Activated CD8-positive, alpha-beta memory T cell treated with anti-CD3 and anti-CD28 coated beads, Interleukin-2, amount 10 ng/mL, durations not matched to agents 7 days and 5 days (primary cell): ENCODE measurements around the gene ESRRG. TPM values are rescaled to one million over a fixed set of nuclear protein-coding genes. Genes with fewer than 3 reads are reported as not detected.

Experiments
- ATAC-seq: fragments of 150-1000 bp; cut with Tn5 transposase; one replicate; pipeline ENCODE4 v1.10.0; 2021; ENCODE audit warnings: moderate library complexity
- CTCF ChIA-PET: fragments of 350-600 bp; sonication (Branson Sonifier 250); formaldehyde crosslinking; loops from one replicate; lab custom pipeline; 2021; ENCODE audit warnings: antibody characterized with exemption; lab: Charles Lee
- DNase-seq: peaks from one replicate; pipeline ENCODE4 v3.0.0-alpha.2; 2020
- H3K27ac Mint-ChIP-seq: one replicate; pipeline ENCODE4 v1.8.0; 2021; ENCODE audit warnings: mild to moderate bottlenecking, mixed read lengths
- H3K27me3 Mint-ChIP-seq: one replicate; pipeline ENCODE4 v1.8.0; 2021; ENCODE audit warnings: mixed read lengths
- H3K36me3 Mint-ChIP-seq: one replicate; pipeline ENCODE4 v1.8.0; 2021; ENCODE audit warnings: mild to moderate bottlenecking, mixed read lengths
- H3K4me1 Mint-ChIP-seq: one replicate; pipeline ENCODE4 v1.8.0; 2021; ENCODE audit warnings: mixed read lengths
- H3K4me3 Mint-ChIP-seq: one replicate; pipeline ENCODE4 v1.8.0; 2021; ENCODE audit warnings: mild to moderate bottlenecking, moderate library complexity, mixed read lengths
- H3K9me3 Mint-ChIP-seq: one replicate; pipeline ENCODE4 v1.8.0; 2022; ENCODE audit warnings: low read depth, mixed read lengths
- total RNA-seq, 2 experiments: library from RNA; stranded (reverse); gene quantifications; one replicate each; pipeline ENCODE4 v1.2.3, GENCODE V29; 2021

Gene ESRRG
- total RNA-seq, 2 experiments from 2014 or later: not detected

GRCh38 chr1:216688127-216688657 lies 35.0 kb downstream of the ESRRG start:
- ATAC-seq (no peak), DNase-seq (no peak)
- H3K9me3 Mint-ChIP-seq: peaks cover 6% of the 10 kb centered on the region
- H3K4me3 Mint-ChIP-seq: no peak overlapping the region
- H3K27me3 Mint-ChIP-seq: no peaks in the 10 kb centered on the region
- H3K36me3 Mint-ChIP-seq: no peaks in the 10 kb centered on the region
- no peak overlapping the region for H3K27ac Mint-ChIP-seq
- CTCF ChIA-PET: no interaction called here
- H3K4me1 Mint-ChIP-seq: no peaks in the 10 kb centered on the region

- no peaks in the 10 kb centered on the region for H3K36me3 Mint-ChIP-seq
- CTCF ChIA-PET: no interaction called here
- no peak for ATAC-seq
Observed at GRCh38 chr1:216686860-216687766, 36.1 kb downstream of the ESRRG start.

GRCh38 chr1:216682752-216683151 lies 40.5 kb downstream of the ESRRG start:
- ATAC-seq: no peak
- no peak for DNase-seq
- no peak overlapping the region for H3K27ac Mint-ChIP-seq
- CTCF ChIA-PET: no interaction called here
- no peaks in the 10 kb centered on the region for H3K9me3 Mint-ChIP-seq
- H3K36me3 Mint-ChIP-seq: no peaks in the 10 kb centered on the region
- H3K27me3 Mint-ChIP-seq: no peaks in the 10 kb centered on the region
- H3K4me1 Mint-ChIP-seq: no peaks in the 10 kb centered on the region
- H3K4me3 Mint-ChIP-seq: no peak overlapping the region

More at GRCh38 chr1:216686860-216687766, 36.1 kb downstream of the ESRRG start:
- Mint-ChIP-seq H3K9me3 (peaks cover 5% of the 10 kb centered on the region), H3K4me1 (no peaks in the 10 kb centered on the region), H3K27ac (no peak overlapping the region), H3K4me3 (no peak overlapping the region), H3K27me3 (no peaks in the 10 kb centered on the region)
- no peak for DNase-seq

GRCh38 chr1:216679108-216679507 lies 44.1 kb downstream of the ESRRG start:
- Mint-ChIP-seq H3K27me3 (no peaks in the 10 kb centered on the region), H3K4me1 (no peaks in the 10 kb centered on the region), H3K36me3 (no peaks in the 10 kb centered on the region), H3K9me3 (peaks cover 8% of the 10 kb centered on the region), H3K27ac (no peak overlapping the region), H3K4me3 (no peak overlapping the region)
- CTCF ChIA-PET: no interaction called here
- no peak for ATAC-seq
- no peak for DNase-seq

GRCh38 chr1:216670118-216670883 lies 52.9 kb downstream of the ESRRG start:
- no peaks in the 10 kb centered on the region for H3K27me3 Mint-ChIP-seq
- H3K9me3 Mint-ChIP-seq: peaks cover 6% of the 10 kb centered on the region
- CTCF ChIA-PET: no interaction called here
- no peak for ATAC-seq
- no peak overlapping the region for H3K4me3 Mint-ChIP-seq
- H3K4me1 Mint-ChIP-seq: no peaks in the 10 kb centered on the region
- H3K27ac Mint-ChIP-seq: no peak overlapping the region
- H3K36me3 Mint-ChIP-seq: no peaks in the 10 kb centered on the region
- DNase-seq: no peak

- ATAC-seq (no peak), DNase-seq (no peak)
- Mint-ChIP-seq H3K4me1 (no peaks in the 10 kb centered on the region), H3K27ac (no peak overlapping the region), H3K9me3 (peaks cover 3% of the 10 kb centered on the region), H3K27me3 (no peaks in the 10 kb centered on the region), H3K4me3 (no peak overlapping the region), H3K36me3 (no peaks in the 10 kb centered on the region)
- CTCF ChIA-PET: interaction anchor here (0.6 kb wide), 1 partner anchor 56 kb away, joined by 3 read pairs; no protein-coding TSS in a partner anchor
Observed at GRCh38 chr1:216666441-216666840, 56.8 kb downstream of the ESRRG start.

GRCh38 chr1:216665856-216666255 lies 57.4 kb downstream of the ESRRG start:
- Mint-ChIP-seq H3K4me3 (no peak overlapping the region), H3K9me3 (peaks cover 3% of the 10 kb centered on the region), H3K27me3 (no peaks in the 10 kb centered on the region), H3K36me3 (no peaks in the 10 kb centered on the region), H3K4me1 (no peaks in the 10 kb centered on the region), H3K27ac (no peak overlapping the region)
- CTCF ChIA-PET: no interaction called here
- no peak for ATAC-seq
- DNase-seq: no peak

- Mint-ChIP-seq H3K27ac (no peak overlapping the region), H3K36me3 (no peaks in the 10 kb centered on the region), H3K27me3 (no peaks in the 10 kb centered on the region), H3K4me1 (no peaks in the 10 kb centered on the region), H3K9me3 (peaks cover 3% of the 10 kb centered on the region), H3K4me3 (no peak overlapping the region)
- DNase-seq (no peak), ATAC-seq (no peak)
- CTCF ChIA-PET: no interaction called here
Observed at GRCh38 chr1:216665406-216665805, 57.8 kb downstream of the ESRRG start.

GRCh38 chr1:216662681-216663080 lies 60.5 kb downstream of the ESRRG start:
- CTCF ChIA-PET: no interaction called here
- H3K4me1 Mint-ChIP-seq: no peaks in the 10 kb centered on the region
- H3K36me3 Mint-ChIP-seq: no peaks in the 10 kb centered on the region
- H3K27me3 Mint-ChIP-seq: no peaks in the 10 kb centered on the region
- DNase-seq (no peak), ATAC-seq (no peak)
- H3K9me3 Mint-ChIP-seq: peaks cover 3% of the 10 kb centered on the region
- H3K27ac Mint-ChIP-seq: no peak overlapping the region
- H3K4me3 Mint-ChIP-seq: no peak overlapping the region

- ATAC-seq (no peak), DNase-seq (no peak)
- CTCF ChIA-PET: no interaction called here
- Mint-ChIP-seq H3K9me3 (peaks cover 3% of the 10 kb centered on the region), H3K27me3 (no peaks in the 10 kb centered on the region), H3K36me3 (no peaks in the 10 kb centered on the region), H3K27ac (no peak overlapping the region), H3K4me1 (no peaks in the 10 kb centered on the region), H3K4me3 (no peak overlapping the region)
Observed at GRCh38 chr1:216660561-216660960, 62.7 kb downstream of the ESRRG start.

- no peaks in the 10 kb centered on the region for H3K27me3 Mint-ChIP-seq
- ATAC-seq (no peak), DNase-seq (no peak)
- H3K36me3 Mint-ChIP-seq: no peaks in the 10 kb centered on the region
- H3K9me3 Mint-ChIP-seq: no peaks in the 10 kb centered on the region
- no peak overlapping the region for H3K4me3 Mint-ChIP-seq
- no peaks in the 10 kb centered on the region for H3K4me1 Mint-ChIP-seq
- H3K27ac Mint-ChIP-seq: no peak overlapping the region
- CTCF ChIA-PET: no interaction called here
Observed at GRCh38 chr1:216653001-216653400, 70.2 kb downstream of the ESRRG start.

- Mint-ChIP-seq H3K36me3 (no peaks in the 10 kb centered on the region), H3K4me3 (no peak overlapping the region), H3K4me1 (no peaks in the 10 kb centered on the region), H3K27me3 (no peaks in the 10 kb centered on the region), H3K27ac (no peak overlapping the region), H3K9me3 (no peaks in the 10 kb centered on the region)
- DNase-seq: no peak
- CTCF ChIA-PET: no interaction called here
- ATAC-seq: no peak
Observed at GRCh38 chr1:216651826-216652418, 71.3 kb downstream of the ESRRG start.

GRCh38 chr1:216643176-216643575 lies 80.1 kb downstream of the ESRRG start:
- CTCF ChIA-PET: no interaction called here
- ATAC-seq: no peak
- Mint-ChIP-seq H3K4me3 (no peak overlapping the region), H3K36me3 (no peaks in the 10 kb centered on the region), H3K9me3 (no peaks in the 10 kb centered on the region), H3K27me3 (no peaks in the 10 kb centered on the region), H3K4me1 (no peaks in the 10 kb centered on the region), H3K27ac (no peak overlapping the region)
- no peak for DNase-seq
